Measurements from ENCODE around the gene IL1A.

Gene IL1A

DNA sequence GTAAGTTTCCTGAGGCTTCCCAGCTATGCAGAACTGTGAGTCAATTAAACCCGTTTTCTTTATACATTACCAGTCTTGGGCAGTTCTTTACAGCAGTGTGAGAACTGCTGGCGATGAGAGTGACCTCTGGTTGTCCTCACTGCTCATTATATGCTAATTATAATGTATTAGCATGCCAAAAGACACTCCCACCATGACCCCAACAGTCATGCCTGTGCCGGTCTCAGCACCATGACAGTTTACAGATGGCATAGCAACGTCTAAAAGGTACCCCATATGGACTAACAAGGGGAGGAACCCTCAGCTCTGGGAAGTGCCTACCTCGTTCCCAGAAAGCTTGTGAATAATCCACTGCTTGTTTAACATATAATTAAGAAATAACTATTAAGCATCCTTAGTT is 8.1 kb upstream of the IL1A start:
- DNase-seq (ENCODE audit: low read depth, low spot score), result no peak
- no peak overlapping the region for H3K4me3 ChIP-seq (ENCODE audit: low read depth, low read length)
- in situ Hi-C loops (cut with HindIII; ENCODE audit: low sequenced_read_pairs), result no loop called here
- no peak for TF ChIP-seq CTCF (IDR thresholded peaks at IDR 0.05; ENCODE audit: low read depth, low read length)

- H3K4me3 ChIP-seq (ENCODE audit: low read depth, low read length), result no peak overlapping the region
- in situ Hi-C loops (cut with HindIII; ENCODE audit: low sequenced_read_pairs), result no loop called here
- no peak for TF ChIP-seq CTCF (IDR thresholded peaks at IDR 0.05; ENCODE audit: low read depth, low read length)
- DNase-seq (ENCODE audit: low read depth, low spot score), result no peak
Observed at GRCh38 chr2:112791693-112792230, 7.5 kb upstream of the IL1A start.

DNA sequence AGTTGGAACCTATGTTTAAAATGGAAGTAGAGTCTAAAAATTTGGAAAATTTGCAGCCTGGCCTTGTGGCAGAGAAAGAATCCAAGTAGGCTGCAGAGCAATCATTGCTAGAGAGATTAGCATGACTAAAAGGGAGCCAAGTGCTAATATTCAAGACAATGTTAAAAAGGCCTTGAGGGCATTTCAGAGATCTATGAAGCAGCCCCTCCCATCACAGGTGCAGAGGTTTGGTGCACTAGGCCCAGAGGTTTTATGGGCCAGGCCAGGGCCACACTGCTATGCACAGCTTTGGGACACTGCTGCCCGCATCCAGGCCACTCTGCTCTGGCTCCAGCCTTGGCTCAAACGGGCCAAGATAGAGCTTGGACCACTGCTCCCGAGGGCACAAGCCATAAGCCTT is 6.7 kb upstream of the IL1A start:
- no peak for TF ChIP-seq CTCF (IDR thresholded peaks at IDR 0.05; ENCODE audit: low read depth, low read length)
- in situ Hi-C loops (cut with HindIII; ENCODE audit: low sequenced_read_pairs), result no loop called here
- no peak for DNase-seq (ENCODE audit: low read depth, low spot score)
- H3K4me3 ChIP-seq (ENCODE audit: low read depth, low read length), result no peak overlapping the region

DNA sequence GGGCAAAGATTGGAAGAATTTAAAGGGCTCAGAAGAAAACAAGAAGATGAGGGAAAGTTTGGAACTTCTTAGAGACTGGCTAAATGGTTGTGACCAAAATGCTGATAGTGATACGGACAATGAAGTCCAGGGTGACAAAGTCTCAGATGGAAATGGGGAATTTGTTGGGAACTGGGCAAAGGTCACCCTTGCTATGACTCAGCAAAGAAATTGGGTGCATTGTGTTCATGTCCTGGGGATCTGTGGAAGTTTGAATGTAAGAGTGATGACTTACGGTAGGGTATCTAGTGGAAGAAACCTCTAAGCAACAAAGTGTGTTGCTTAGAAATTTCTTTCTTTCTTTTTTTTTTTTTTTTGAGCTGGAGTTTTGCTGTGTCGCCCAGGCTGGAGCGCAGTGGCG is 6.0 kb upstream of the IL1A start:
- DNase-seq (ENCODE audit: low read depth, low spot score), result no peak
- in situ Hi-C loops (cut with HindIII; ENCODE audit: low sequenced_read_pairs), result no loop called here
- no peak for TF ChIP-seq CTCF (IDR thresholded peaks at IDR 0.05; ENCODE audit: low read depth, low read length)

GRCh38 chr2:112789186-112789585 is 4.9 kb upstream of the IL1A start:
- in situ Hi-C loops (cut with HindIII; ENCODE audit: low sequenced_read_pairs), result no loop called here
- no peak for TF ChIP-seq CTCF (IDR thresholded peaks at IDR 0.05; ENCODE audit: low read depth, low read length)
- no peak for DNase-seq (ENCODE audit: low read depth, low spot score)
- no peak overlapping the region for H3K4me3 ChIP-seq (ENCODE audit: low read depth, low read length)

More for the DNA sequence above, 6.0 kb upstream of the IL1A start:
- no peak overlapping the region for H3K4me3 ChIP-seq (ENCODE audit: low read depth, low read length)

GRCh38 chr2:112788653-112789052 is 4.4 kb upstream of the IL1A start:
- no peak overlapping the region for H3K4me3 ChIP-seq (ENCODE audit: low read depth, low read length)
- in situ Hi-C loops (cut with HindIII; ENCODE audit: low sequenced_read_pairs), result no loop called here
- TF ChIP-seq CTCF (IDR thresholded peaks at IDR 0.05; ENCODE audit: low read depth, low read length), result no peak
- no peak for DNase-seq (ENCODE audit: low read depth, low spot score)

Measured in astrocyte of the spinal cord (primary cell).